ENCODE data around the gene SRGAP3.

The SRGAP3 gene

GRCh38 chr3:9185046-9185445, 64.4 kb downstream of the SRGAP3 start (continued):
- TF ChIP-seq, protein P1, sequence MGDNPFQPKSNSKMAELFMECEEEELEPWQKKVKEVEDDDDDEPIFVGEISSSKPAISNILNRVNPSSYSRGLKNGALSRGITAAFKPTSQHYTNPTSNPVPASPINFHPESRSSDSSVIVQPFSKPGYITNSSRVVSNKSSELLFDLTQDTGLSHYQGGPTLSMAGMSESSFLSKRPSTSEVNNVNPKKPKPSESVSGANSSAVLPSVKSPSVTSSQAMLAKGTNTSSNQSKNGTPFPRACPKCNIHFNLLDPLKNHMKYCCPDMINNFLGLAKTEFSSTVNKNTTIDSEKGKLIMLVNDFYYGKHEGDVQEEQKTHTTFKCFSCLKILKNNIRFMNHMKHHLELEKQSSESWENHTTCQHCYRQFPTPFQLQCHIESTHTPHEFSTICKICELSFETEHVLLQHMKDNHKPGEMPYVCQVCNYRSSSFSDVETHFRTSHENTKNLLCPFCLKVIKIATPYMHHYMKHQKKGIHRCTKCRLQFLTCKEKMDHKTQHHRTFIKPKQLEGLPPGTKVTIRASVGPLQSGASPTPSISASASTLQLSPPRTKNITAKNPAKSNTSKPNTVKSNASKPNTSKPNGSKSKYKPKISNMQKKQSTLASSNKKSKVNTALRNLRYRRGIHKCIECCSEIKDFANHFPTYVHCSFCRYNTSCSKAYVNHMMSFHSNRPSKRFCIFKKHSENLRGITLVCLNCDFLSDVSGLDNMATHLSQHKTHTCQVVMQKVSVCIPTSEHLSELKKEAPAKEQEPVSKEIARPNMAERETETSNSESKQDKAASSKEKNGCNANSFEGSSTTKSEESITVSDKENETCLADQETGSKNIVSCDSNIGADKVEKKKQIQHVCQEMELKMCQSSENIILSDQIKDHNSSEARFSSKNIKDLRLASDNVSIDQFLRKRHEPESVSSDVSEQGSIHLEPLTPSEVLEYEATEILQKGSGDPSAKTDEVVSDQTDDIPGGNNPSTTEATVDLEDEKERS (tag by site-specific recombination; IDR thresholded peaks at IDR 0.05): no peak
- TF ChIP-seq ZNF157 (tag by site-specific recombination; IDR thresholded peaks at IDR 0.05) (no peak), ZNF223 (tag by site-specific recombination; IDR thresholded peaks at IDR 0.05) (no peak), REST (tag by site-specific recombination; IDR thresholded peaks at IDR 0.05) (no peak), ZNF571 (tag by site-specific recombination; IDR thresholded peaks at IDR 0.05) (no peak), ZNF221 (tag by site-specific recombination; IDR thresholded peaks at IDR 0.05; ENCODE audit: borderline replicate concordance) (no peak), ZNF2 (tag by site-specific recombination; IDR thresholded peaks at IDR 0.05) (no peak), INSM2 (tag by site-specific recombination; IDR thresholded peaks at IDR 0.05) (no peak), KLF10 (tag by site-specific recombination; IDR thresholded peaks at IDR 0.05) (no peak)
- TF ChIP-seq, protein P2, sequence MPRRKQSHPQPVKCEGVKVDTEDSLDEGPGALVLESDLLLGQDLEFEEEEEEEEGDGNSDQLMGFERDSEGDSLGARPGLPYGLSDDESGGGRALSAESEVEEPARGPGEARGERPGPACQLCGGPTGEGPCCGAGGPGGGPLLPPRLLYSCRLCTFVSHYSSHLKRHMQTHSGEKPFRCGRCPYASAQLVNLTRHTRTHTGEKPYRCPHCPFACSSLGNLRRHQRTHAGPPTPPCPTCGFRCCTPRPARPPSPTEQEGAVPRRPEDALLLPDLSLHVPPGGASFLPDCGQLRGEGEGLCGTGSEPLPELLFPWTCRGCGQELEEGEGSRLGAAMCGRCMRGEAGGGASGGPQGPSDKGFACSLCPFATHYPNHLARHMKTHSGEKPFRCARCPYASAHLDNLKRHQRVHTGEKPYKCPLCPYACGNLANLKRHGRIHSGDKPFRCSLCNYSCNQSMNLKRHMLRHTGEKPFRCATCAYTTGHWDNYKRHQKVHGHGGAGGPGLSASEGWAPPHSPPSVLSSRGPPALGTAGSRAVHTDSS (tag by site-specific recombination; IDR thresholded peaks at IDR 0.05): no peak
- TF ChIP-seq, protein P3, sequence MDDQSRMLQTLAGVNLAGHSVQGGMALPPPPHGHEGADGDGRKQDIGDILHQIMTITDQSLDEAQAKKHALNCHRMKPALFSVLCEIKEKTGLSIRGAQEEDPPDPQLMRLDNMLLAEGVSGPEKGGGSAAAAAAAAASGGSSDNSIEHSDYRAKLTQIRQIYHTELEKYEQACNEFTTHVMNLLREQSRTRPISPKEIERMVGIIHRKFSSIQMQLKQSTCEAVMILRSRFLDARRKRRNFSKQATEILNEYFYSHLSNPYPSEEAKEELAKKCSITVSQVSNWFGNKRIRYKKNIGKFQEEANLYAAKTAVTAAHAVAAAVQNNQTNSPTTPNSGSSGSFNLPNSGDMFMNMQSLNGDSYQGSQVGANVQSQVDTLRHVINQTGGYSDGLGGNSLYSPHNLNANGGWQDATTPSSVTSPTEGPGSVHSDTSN (CRISPR knock-in tag; IDR thresholded peaks at IDR 0.05): no peak

DNA sequence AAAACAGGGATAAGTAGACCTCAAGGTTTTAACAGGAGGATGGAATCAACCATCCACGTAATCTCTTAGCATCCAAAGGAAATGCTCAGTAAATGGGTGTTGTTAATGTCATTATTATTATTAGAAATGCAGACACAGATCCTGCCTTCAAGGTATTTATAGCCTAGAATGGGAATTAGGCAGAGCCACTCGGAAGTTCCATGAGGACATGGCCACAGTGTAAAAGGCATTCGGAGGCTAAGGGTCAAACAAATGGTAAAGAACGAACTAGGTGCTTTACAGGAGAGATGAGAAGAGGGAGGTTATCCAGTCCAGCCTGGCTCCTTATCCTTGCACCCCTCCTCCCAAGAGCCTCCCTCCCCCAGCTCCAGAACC, 65.0 kb downstream of the SRGAP3 start:
- H3K27ac ChIP-seq (ENCODE audit: extremely low read depth, low read depth, low read length): no peak overlapping the region
- no peaks in the 10 kb centered on the region for H3K36me3 ChIP-seq (ENCODE audit: control insufficient read depth in 2 of 2, insufficient read depth in 1 of 2, low read length in 2 of 2)
- CTCF ChIA-PET: interaction anchor here (1.5 kb wide), 1 partner anchor 118 kb away, joined by 4 read pairs; no protein-coding TSS in a partner anchor
- POLR2A ChIA-PET: no interaction called here
- H3K9me3 ChIP-seq (ENCODE audit: control insufficient read depth, insufficient read depth, low read depth, low read length): no peaks in the 10 kb centered on the region
- H3K4me3 ChIP-seq (ENCODE audit: low read depth, low read length): no peak overlapping the region
- H3K4me1 ChIP-seq (ENCODE audit: control insufficient read depth, insufficient read depth, low read length): no peaks in the 10 kb centered on the region
- TF ChIP-seq ZNF416 (tag by site-specific recombination; IDR thresholded peaks at IDR 0.05): no peak
- TF ChIP-seq ZNF548 (tag by site-specific recombination; IDR thresholded peaks at IDR 0.05): no peak
- TF ChIP-seq, protein P4, sequence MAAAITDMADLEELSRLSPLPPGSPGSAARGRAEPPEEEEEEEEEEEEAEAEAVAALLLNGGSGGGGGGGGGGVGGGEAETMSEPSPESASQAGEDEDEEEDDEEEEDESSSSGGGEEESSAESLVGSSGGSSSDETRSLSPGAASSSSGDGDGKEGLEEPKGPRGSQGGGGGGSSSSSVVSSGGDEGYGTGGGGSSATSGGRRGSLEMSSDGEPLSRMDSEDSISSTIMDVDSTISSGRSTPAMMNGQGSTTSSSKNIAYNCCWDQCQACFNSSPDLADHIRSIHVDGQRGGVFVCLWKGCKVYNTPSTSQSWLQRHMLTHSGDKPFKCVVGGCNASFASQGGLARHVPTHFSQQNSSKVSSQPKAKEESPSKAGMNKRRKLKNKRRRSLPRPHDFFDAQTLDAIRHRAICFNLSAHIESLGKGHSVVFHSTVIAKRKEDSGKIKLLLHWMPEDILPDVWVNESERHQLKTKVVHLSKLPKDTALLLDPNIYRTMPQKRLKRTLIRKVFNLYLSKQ (tag by site-specific recombination; IDR thresholded peaks at IDR 0.05; ENCODE audit: borderline replicate concordance): no peak
- no peak for TF ChIP-seq ZNF341 (tag by site-specific recombination; IDR thresholded peaks at IDR 0.05; ENCODE audit: low read depth)
- TF ChIP-seq, protein P5, sequence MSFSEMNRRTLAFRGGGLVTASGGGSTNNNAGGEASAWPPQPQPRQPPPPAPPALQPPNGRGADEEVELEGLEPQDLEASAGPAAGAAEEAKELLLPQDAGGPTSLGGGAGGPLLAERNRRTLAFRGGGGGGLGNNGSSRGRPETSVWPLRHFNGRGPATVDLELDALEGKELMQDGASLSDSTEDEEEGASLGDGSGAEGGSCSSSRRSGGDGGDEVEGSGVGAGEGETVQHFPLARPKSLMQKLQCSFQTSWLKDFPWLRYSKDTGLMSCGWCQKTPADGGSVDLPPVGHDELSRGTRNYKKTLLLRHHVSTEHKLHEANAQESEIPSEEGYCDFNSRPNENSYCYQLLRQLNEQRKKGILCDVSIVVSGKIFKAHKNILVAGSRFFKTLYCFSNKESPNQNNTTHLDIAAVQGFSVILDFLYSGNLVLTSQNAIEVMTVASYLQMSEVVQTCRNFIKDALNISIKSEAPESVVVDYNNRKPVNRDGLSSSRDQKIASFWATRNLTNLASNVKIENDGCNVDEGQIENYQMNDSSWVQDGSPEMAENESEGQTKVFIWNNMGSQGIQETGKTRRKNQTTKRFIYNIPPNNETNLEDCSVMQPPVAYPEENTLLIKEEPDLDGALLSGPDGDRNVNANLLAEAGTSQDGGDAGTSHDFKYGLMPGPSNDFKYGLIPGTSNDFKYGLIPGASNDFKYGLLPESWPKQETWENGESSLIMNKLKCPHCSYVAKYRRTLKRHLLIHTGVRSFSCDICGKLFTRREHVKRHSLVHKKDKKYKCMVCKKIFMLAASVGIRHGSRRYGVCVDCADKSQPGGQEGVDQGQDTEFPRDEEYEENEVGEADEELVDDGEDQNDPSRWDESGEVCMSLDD (tag by site-specific recombination; IDR thresholded peaks at IDR 0.05): no peak
- TF ChIP-seq, protein P6, sequence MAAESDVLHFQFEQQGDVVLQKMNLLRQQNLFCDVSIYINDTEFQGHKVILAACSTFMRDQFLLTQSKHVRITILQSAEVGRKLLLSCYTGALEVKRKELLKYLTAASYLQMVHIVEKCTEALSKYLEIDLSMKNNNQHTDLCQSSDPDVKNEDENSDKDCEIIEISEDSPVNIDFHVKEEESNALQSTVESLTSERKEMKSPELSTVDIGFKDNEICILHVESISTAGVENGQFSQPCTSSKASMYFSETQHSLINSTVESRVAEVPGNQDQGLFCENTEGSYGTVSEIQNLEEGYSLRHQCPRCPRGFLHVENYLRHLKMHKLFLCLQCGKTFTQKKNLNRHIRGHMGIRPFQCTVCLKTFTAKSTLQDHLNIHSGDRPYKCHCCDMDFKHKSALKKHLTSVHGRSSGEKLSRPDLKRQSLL (tag by site-specific recombination; IDR thresholded peaks at IDR 0.05): no peak
